SK-N-SH (cell line): ENCODE results near the gene CEBPZ. TPM values are rescaled to one million over a fixed set of nuclear protein-coding genes. Genes with fewer than 3 reads are reported as not detected.
A peak's percentile ranks its signal among the peaks of the same experiment; 100 is the strongest.

Source experiments
- CTCF ChIA-PET: fragments of 300-600, 350-600 bp; formaldehyde crosslinking; extraction: SDS; loops from one replicate; lab custom pipeline; 2021; lab: Yijun Ruan, JAX
- POLR2A ChIA-PET: fragments of 350-600 bp; sonication (Branson Sonifier 250); formaldehyde crosslinking; extraction: SDS; loops from one replicate; lab custom pipeline; 2020; ENCODE audit warnings: antibody characterized with exemption, inconsistent platforms; lab: Yijun Ruan, JAX
- DNase-seq: peaks from one replicate; pipeline ENCODE4 v3.0.0; 2012
- H2AFZ ChIP-seq: fragments of 200-600 bp; sonication (generic); 2 replicates; pipeline ENCODE4 v1.8.1; 2016; ENCODE audit warnings: antibody characterized with exemption, mild to moderate bottlenecking, low read depth
- H3F3A ChIP-seq: fragments of 200-600 bp; sonication (generic); replicated peaks from 2 replicates; pipeline ENCODE3; 2016; ENCODE audit warnings: antibody characterized with exemption, mild to moderate bottlenecking; ENCODE audit not compliant: insufficient read depth
- H3K27ac ChIP-seq, 2 experiments: fragments of 200-500 bp in 1 of 2; fragments of 200-600 bp in 1 of 2; sonication (Bioruptor generic) in 1 of 2; sonication (generic), shearing (Covaris generic) in 1 of 2; 2 replicates each; pipeline versions ENCODE4 v1.5.1 to v1.6.1; 2014 to 2016; ENCODE audit warnings: low read depth in 2 of 2, inconsistent platforms in 1 of 2, low read length in 1 of 2, mild to moderate bottlenecking in 1 of 2, mixed read lengths in 1 of 2
- H3K27me3 ChIP-seq: fragments of 200-600 bp; sonication (generic), shearing (Covaris generic); 2 replicates; pipeline ENCODE4 v1.6.1; 2016; ENCODE audit warnings: mixed run types; ENCODE audit not compliant: insufficient read depth
- H3K36me3 ChIP-seq, 2 experiments: fragments of 200-500 bp in 1 of 2; fragments of 200-600 bp in 1 of 2; sonication (Bioruptor generic) in 1 of 2; sonication (generic) in 1 of 2; replicated peaks in 1 of 2; 2 replicates each; pipeline versions ENCODE3 to v1.5.1; 2014 to 2016; ENCODE audit warnings: low read length in 1 of 2, mild to moderate bottlenecking in 1 of 2; ENCODE audit not compliant: insufficient read depth in 2 of 2, control insufficient read depth in 1 of 2
- H3K4me1 ChIP-seq, 2 experiments: fragments of 200-500 bp in 1 of 2; fragments of 200-600 bp in 1 of 2; sonication (Bioruptor generic) in 1 of 2; sonication (generic), shearing (Covaris generic) in 1 of 2; 2 replicates each; pipeline versions ENCODE4 v1.5.1 to v1.6.1; 2014 to 2016; ENCODE audit warnings: low read depth in 1 of 2, low read length in 1 of 2, mixed run types in 1 of 2; ENCODE audit not compliant: insufficient read depth in 2 of 2, control insufficient read depth in 1 of 2
- H3K4me2 ChIP-seq: fragments of 200-600 bp; sonication (generic), shearing (Covaris generic); 2 replicates; pipeline ENCODE4 v1.6.1; 2017; ENCODE audit warnings: mixed run types
- H3K4me3 ChIP-seq, 2 experiments: fragments of 200-500 bp in 1 of 2; fragments of 200-600 bp in 1 of 2; sonication (Bioruptor generic) in 1 of 2; sonication (generic), shearing (Covaris generic) in 1 of 2; 2 replicates each; pipeline versions ENCODE4 v1.5.1 to v1.8.1; 2014 to 2016; ENCODE audit warnings: low read depth in 2 of 2, inconsistent platforms in 1 of 2, low read length in 1 of 2, mild to moderate bottlenecking in 1 of 2, mixed read lengths in 1 of 2, moderate library complexity in 1 of 2
- H3K79me2 ChIP-seq: fragments of 200-600 bp; sonication (generic); 2 replicates; pipeline ENCODE4 v1.8.1; 2017; ENCODE audit warnings: mild to moderate bottlenecking; ENCODE audit not compliant: insufficient read depth
- H3K9ac ChIP-seq: fragments of 200-600 bp; sonication (generic); 2 replicates; pipeline ENCODE4 v1.6.1; 2017; ENCODE audit warnings: mixed run types
- H3K9me2 ChIP-seq: fragments of 200-600 bp; sonication (generic); 2 replicates; pipeline ENCODE4 v1.6.1; 2017; ENCODE audit warnings: mixed run types
- H3K9me3 ChIP-seq: fragments of 200-600 bp; sonication (generic); 2 replicates; pipeline ENCODE4 v1.6.1; 2017; ENCODE audit warnings: mixed run types, mild to moderate bottlenecking, moderate library complexity
- H4K20me1 ChIP-seq: fragments of 200-600 bp; sonication (generic); 2 replicates; pipeline ENCODE4 v1.6.1; 2017; ENCODE audit warnings: mild to moderate bottlenecking, mixed run types; ENCODE audit not compliant: insufficient read depth
- CTCF ChIP-seq: fragments of 200-600 bp; sonication (generic); IDR thresholded peaks from 2 replicates; pipeline ENCODE4 v1.6.1; 2017; ENCODE audit warnings: antibody characterized with exemption, mild to moderate bottlenecking, moderate library complexity
- ELF1 ChIP-seq: IDR thresholded peaks from 2 replicates; pipeline ENCODE4 v1.4.0; 2012
- FOXM1 ChIP-seq: IDR thresholded peaks from 2 replicates; pipeline ENCODE4 v1.4.0; 2012; ENCODE audit warnings: low read depth, mild to moderate bottlenecking
- JUND ChIP-seq: IDR thresholded peaks from 2 replicates; pipeline ENCODE4 v1.4.0; 2012
- RXRA ChIP-seq: IDR thresholded peaks from 2 replicates; pipeline ENCODE4 v1.4.0; 2012; ENCODE audit warnings: low read depth, mild to moderate bottlenecking, borderline replicate concordance
- WGBS: methylation state at CpG from one replicate; pipeline ENCODE4 v1.1.6; 2017; ENCODE audit warnings: low lambda C conversion rate; 5-methylcytosine and 5-hydroxymethylcytosine counted together
- polyA plus RNA-seq, 3 experiments: library from polyadenylated mRNA; depleted of rRNA; stranded (reverse); fragments of >200 nt; gene quantifications; 2 replicates each; pipeline ENCODE4 v1.2.3, GENCODE V29; 2012
- TF ChIP-seq, protein P1 (sequence below): IDR thresholded peaks from 2 replicates; pipeline ENCODE4 v1.6.1; 2012; ENCODE audit warnings: mild to moderate bottlenecking, low read depth, low read length, moderate library complexity

The CEBPZ gene
- polyA plus RNA-seq, 1 of the 3 experiments (the other 2 are of a cell fraction) = 9.7 TPM

DNA sequence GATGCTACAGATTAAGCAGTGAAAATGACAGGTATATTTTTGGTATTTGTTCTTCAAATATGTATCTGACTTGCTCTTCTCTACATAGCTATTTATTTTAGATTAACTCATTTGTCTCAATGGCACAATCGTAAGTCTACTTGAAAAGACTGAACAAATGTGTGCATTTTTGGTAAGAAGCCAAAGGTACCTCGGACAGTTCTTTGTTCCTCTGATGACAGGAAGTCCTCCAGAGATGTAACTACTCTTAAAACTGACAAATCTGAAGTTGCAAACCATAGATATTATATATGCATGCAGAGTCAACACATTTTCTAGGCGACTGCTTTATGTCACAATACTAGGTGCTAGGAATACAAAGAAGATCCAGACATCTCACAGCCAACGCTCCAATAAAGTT is 36.7 kb upstream of the CEBPZ start:
- ChIA-PET CTCF (interaction anchor here (0.9 to 1.5 kb wide), 2 partner anchors 10 to 100 kb away, joined by 3 to 8 read pairs; no protein-coding TSS in a partner anchor), POLR2A (no interaction called here)
- Histone ChIP-seq H3K27ac (no peak overlapping the region), H4K20me1 (no peaks in the 10 kb centered on the region), H2AFZ (no peak overlapping the region), H3K4me1 (no peaks in the 10 kb centered on the region; a peak in 1 of 4 replicates), H3K36me3 (peaks cover 83 to 85% of the 10 kb centered on the region in 2 experiments), H3K4me2 (no peak overlapping the region), H3K9me2 (no peaks in the 10 kb centered on the region), H3K79me2 (no peaks in the 10 kb centered on the region), H3F3A (no peaks in the 10 kb centered on the region), H3K27me3 (no peaks in the 10 kb centered on the region), H3K4me3 (no peak overlapping the region), H3K9ac (no peak overlapping the region), H3K9me3 (no peaks in the 10 kb centered on the region)
- TF ChIP-seq, protein P1, sequence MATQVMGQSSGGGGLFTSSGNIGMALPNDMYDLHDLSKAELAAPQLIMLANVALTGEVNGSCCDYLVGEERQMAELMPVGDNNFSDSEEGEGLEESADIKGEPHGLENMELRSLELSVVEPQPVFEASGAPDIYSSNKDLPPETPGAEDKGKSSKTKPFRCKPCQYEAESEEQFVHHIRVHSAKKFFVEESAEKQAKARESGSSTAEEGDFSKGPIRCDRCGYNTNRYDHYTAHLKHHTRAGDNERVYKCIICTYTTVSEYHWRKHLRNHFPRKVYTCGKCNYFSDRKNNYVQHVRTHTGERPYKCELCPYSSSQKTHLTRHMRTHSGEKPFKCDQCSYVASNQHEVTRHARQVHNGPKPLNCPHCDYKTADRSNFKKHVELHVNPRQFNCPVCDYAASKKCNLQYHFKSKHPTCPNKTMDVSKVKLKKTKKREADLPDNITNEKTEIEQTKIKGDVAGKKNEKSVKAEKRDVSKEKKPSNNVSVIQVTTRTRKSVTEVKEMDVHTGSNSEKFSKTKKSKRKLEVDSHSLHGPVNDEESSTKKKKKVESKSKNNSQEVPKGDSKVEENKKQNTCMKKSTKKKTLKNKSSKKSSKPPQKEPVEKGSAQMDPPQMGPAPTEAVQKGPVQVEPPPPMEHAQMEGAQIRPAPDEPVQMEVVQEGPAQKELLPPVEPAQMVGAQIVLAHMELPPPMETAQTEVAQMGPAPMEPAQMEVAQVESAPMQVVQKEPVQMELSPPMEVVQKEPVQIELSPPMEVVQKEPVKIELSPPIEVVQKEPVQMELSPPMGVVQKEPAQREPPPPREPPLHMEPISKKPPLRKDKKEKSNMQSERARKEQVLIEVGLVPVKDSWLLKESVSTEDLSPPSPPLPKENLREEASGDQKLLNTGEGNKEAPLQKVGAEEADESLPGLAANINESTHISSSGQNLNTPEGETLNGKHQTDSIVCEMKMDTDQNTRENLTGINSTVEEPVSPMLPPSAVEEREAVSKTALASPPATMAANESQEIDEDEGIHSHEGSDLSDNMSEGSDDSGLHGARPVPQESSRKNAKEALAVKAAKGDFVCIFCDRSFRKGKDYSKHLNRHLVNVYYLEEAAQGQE = peak; percentile 87
- TF ChIP-seq ELF1 = no peak
- 94% methylated on average over 4 of the region's 4 CpGs for WGBS
- DNase-seq = no peak

- peaks cover 84 to 85% of the 10 kb centered on the region in 2 experiments for H3K36me3 ChIP-seq
- no peak overlapping the region for H2AFZ ChIP-seq
- no peaks in the 10 kb centered on the region; a peak in 1 of 4 replicates for H3K4me1 ChIP-seq
- H3K9ac ChIP-seq = no peak overlapping the region
- no peaks in the 10 kb centered on the region for H3K9me2 ChIP-seq
- no peaks in the 10 kb centered on the region for H3K79me2 ChIP-seq
- no peak overlapping the region for H3K4me3 ChIP-seq
- DNase-seq = no peak
- ChIA-PET CTCF (interaction anchor here (1.0 to 2.0 kb wide), 4 partner anchors 19 to 99 kb away, joined by 3 to 8 read pairs (median 5); no protein-coding TSS in a partner anchor), POLR2A (no interaction called here)
- H3K4me2 ChIP-seq = no peak overlapping the region
- no peaks in the 10 kb centered on the region for H3K27me3 ChIP-seq
- no peak overlapping the region for H3K27ac ChIP-seq
- no peaks in the 10 kb centered on the region for H4K20me1 ChIP-seq
- H3F3A ChIP-seq = no peaks in the 10 kb centered on the region
- TF ChIP-seq RXRA = no peak
- TF ChIP-seq JUND = no peak
- no peak for TF ChIP-seq FOXM1
- no peak for TF ChIP-seq CTCF
- H3K9me3 ChIP-seq = no peaks in the 10 kb centered on the region
Measured at GRCh38 chr2:37267685-37268084, 36.3 kb upstream of the CEBPZ start.
